PC-3 (cell line): ENCODE measurements around the gene PLD1. TPM values are rescaled to one million over a fixed set of nuclear protein-coding genes. Genes with fewer than 3 reads are reported as not detected.

Experiments
- ATAC-seq: fragments of 200-7000 bp; cut with Tn5 transposase; 2 replicates; pipeline ENCODE4 v1.9.1; 2020; ENCODE audit warnings: mild to moderate bottlenecking, moderate library complexity
- BruUV-seq: library from RNA; stranded (reverse); fragments of 400-500 nt; replicated peaks from 2 replicates; lab custom pipeline; 2021; lab: Mats Ljungman, UMichigan
- CTCF ChIA-PET: fragments of 300-600 bp; sonication (Branson Sonifier 250); formaldehyde crosslinking; loops from one replicate; lab custom pipeline; 2022; ENCODE audit warnings: antibody characterized with exemption; lab: Charles Lee
- POLR2A ChIA-PET: fragments of 300-600 bp; sonication (Branson Sonifier 250); formaldehyde crosslinking; loops from one replicate; lab custom pipeline; 2022; ENCODE audit warnings: antibody characterized with exemption; ENCODE audit not compliant: unreplicated experiment; lab: Charles Lee
- DNase-seq: peaks from one replicate; pipeline ENCODE4 v3.0.0-alpha.2; 2015
- H2AFZ ChIP-seq: fragments of 300-600 bp; sonication (generic); 2 replicates; pipeline ENCODE4 v1.6.0; 2016; ENCODE audit warnings: antibody characterized with exemption, low read length
- H3F3A ChIP-seq: fragments of 300-600 bp; sonication (generic); one replicate; pipeline ENCODE4 v1.6.0; 2017; ENCODE audit warnings: antibody characterized with exemption, low read length, control low read depth, mild to moderate bottlenecking; ENCODE audit not compliant: unreplicated experiment
- H3K27ac ChIP-seq: fragments of 300-600 bp; sonication (generic); 2 replicates; pipeline ENCODE4 v1.5.1; 2016; ENCODE audit warnings: mild to moderate bottlenecking, low read length
- H3K27me3 ChIP-seq: fragments of 300-600 bp; sonication (generic); 2 replicates; pipeline ENCODE4 v1.6.1; 2016; ENCODE audit warnings: low read length, mixed read lengths
- H3K36me3 ChIP-seq: fragments of 300-600 bp; sonication (generic); 2 replicates; pipeline ENCODE4 v1.6.1; 2016; ENCODE audit warnings: low read depth, mixed run types, low read length, mixed read lengths
- H3K4me1 ChIP-seq: fragments of 300-600 bp; sonication (generic); 2 replicates; pipeline ENCODE4 v1.5.1; 2016; ENCODE audit warnings: low read length; ENCODE audit not compliant: insufficient read depth
- H3K4me2 ChIP-seq: fragments of 300-600 bp; sonication (generic); 2 replicates; pipeline ENCODE4 v1.6.0; 2016; ENCODE audit warnings: low read length
- H3K4me3 ChIP-seq: fragments of 300-600 bp; sonication (generic); 2 replicates; pipeline ENCODE4 v1.5.1; 2016; ENCODE audit warnings: mild to moderate bottlenecking, low read length, mixed read lengths
- H3K79me2 ChIP-seq: fragments of 300-600 bp; sonication (generic); 2 replicates; pipeline ENCODE4 v1.6.1; 2017; ENCODE audit warnings: low read length, mixed read lengths
- H3K9ac ChIP-seq: fragments of 300-600 bp; sonication (generic); 2 replicates; pipeline ENCODE4 v1.6.0; 2016; ENCODE audit warnings: mild to moderate bottlenecking, low read length
- H3K9me2 ChIP-seq: fragments of 300-600 bp; sonication (generic); replicated peaks from 2 replicates; pipeline ENCODE4 v1.6.1; 2016; ENCODE audit warnings: mixed run types, low read length, mixed read lengths
- H3K9me3 ChIP-seq: fragments of 300-600 bp; sonication (generic); 2 replicates; pipeline ENCODE4 v1.6.1; 2016; ENCODE audit warnings: low read length, mixed read lengths
- H4K20me1 ChIP-seq: fragments of 300-600 bp; sonication (generic); 2 replicates; pipeline ENCODE4 v1.6.1; 2016; ENCODE audit warnings: low read length, mixed read lengths
- CTCF ChIP-seq: fragments of 300-600 bp; sonication (generic); conservative IDR thresholded peaks from 2 replicates; pipeline ENCODE4 v1.5.1; 2017; ENCODE audit warnings: antibody characterized with exemption, low read depth, mild to moderate bottlenecking, low read length
- EZH2 ChIP-seq: fragments of 300-600 bp; sonication (generic); IDR thresholded peaks from one replicate; pipeline ENCODE4 v1.6.1; 2017; ENCODE audit warnings: antibody characterized with exemption, mild to moderate bottlenecking, low read length; ENCODE audit not compliant: unreplicated experiment
- EZH2phosphoT487 ChIP-seq: fragments of 300-600 bp; sonication (generic); IDR thresholded peaks from 2 replicates; pipeline ENCODE4 v1.6.1; 2018; ENCODE audit warnings: mild to moderate bottlenecking, antibody characterized with exemption, low read length, borderline replicate concordance
- intact Hi-C: fragments of 100-400 bp; cut with micrococcal nuclease; formaldehyde crosslinking; loops from 2 replicates; pipeline ENCODE4 v1.9.0; 2023
- total RNA-seq: library from RNA; depleted of rRNA; stranded (reverse); fragments of >200 nt; gene quantifications from 2 replicates; pipeline ENCODE4 v1.2.3, GENCODE V29; 2014

PLD1 gene
- total RNA-seq, 1 experiment from 2014 or later = 7.3 TPM

DNA sequence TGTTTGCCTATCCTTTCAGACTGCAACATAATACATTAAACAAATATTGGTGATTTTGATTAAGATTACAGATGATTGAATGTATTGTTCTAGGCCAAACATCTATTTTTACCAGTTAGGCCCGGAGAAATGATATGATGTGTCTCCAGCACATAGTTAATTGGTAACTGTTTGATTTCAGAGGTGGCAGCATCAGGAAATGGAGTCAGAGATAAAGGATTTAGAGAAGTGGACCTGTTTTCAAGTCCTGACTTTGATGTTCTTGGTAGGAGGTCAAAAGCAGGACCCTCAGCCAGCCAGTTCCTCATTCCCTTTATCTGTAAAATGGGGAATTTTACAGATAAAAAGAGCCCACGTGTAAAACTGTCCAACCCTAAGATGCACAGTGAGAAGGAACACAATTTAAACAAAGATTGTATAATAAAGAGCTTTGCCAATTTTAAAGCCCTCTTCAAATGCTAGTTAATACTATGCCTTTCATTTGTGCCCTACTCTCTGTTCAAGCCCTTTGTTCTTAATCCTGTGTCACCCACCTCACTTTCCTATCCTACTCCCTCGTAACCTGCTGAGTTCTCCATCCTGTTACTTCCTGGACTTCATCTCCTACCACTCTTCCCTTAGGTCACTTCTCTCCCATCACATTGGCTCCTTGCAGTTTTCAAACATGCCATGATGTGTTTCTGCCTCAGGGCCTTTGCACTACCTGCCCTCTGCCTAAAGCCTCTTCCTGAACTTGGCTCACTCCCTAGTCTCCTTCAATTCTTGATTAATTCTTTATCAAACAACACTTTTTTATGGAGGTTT lies 35.4 kb upstream of the PLD1 start:
- no peaks in the 10 kb centered on the region for H3K9me2 ChIP-seq
- no TSS peak for BruUV-seq
- no peaks in the 10 kb centered on the region for H3K9me3 ChIP-seq
- H3K36me3 ChIP-seq = no peaks in the 10 kb centered on the region
- no peak overlapping the region for H2AFZ ChIP-seq
- intact Hi-C loops = no loop called here
- no peak for DNase-seq
- H3K4me2 ChIP-seq = no peak overlapping the region
- no peaks in the 10 kb centered on the region for H3K79me2 ChIP-seq
- no peaks in the 10 kb centered on the region for H4K20me1 ChIP-seq
- H3K27ac ChIP-seq = no peak overlapping the region
- H3K4me3 ChIP-seq = no peak overlapping the region
- TF ChIP-seq EZH2 = no peak
- TF ChIP-seq EZH2phosphoT487 = no peak
- TF ChIP-seq CTCF = no peak
- ATAC-seq = no peak
- H3K27me3 ChIP-seq = no peaks in the 10 kb centered on the region
- H3F3A ChIP-seq = no peaks in the 10 kb centered on the region
- POLR2A ChIA-PET = no interaction called here
- H3K4me1 ChIP-seq = peaks cover 3% of the 10 kb centered on the region; the same call in 1 of the 2 replicates
- H3K9ac ChIP-seq = no peak overlapping the region
- CTCF ChIA-PET = no interaction called here

DNA sequence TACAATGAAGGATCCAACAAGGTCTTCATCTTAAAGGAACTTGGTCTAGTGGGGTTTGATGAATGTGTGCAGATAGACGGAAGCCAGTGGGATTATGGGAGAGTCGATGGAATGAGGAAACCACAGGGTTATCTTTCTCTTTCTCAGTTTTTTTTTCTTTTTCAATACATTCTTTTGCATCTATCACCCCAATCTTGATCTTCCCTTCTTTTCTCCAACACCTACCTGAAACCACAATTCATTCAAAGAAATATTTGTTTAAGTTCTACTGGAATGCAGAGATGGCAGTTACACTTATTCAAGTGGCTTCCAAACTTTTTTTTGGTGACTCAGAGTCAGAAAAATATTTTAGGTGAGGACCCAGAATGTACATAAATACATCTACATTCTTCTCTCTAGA lies 34.6 kb upstream of the PLD1 start:
- no TSS peak for BruUV-seq
- intact Hi-C loops = no loop called here
- peak; percentile 35 for ATAC-seq
- DNase-seq = peak; percentile 68
- no peaks in the 10 kb centered on the region for H3F3A ChIP-seq
- no peaks in the 10 kb centered on the region for H3K79me2 ChIP-seq
- H3K9me3 ChIP-seq = no peaks in the 10 kb centered on the region
- ChIA-PET POLR2A (no interaction called here), CTCF (no interaction called here)
- no peaks in the 10 kb centered on the region for H3K9me2 ChIP-seq
- no peaks in the 10 kb centered on the region for H4K20me1 ChIP-seq
- H3K27ac ChIP-seq = no peak overlapping the region
- H3K4me3 ChIP-seq = no peak overlapping the region
- H2AFZ ChIP-seq = no peak overlapping the region
- no peaks in the 10 kb centered on the region for H3K27me3 ChIP-seq
- H3K9ac ChIP-seq = no peak overlapping the region
- H3K4me1 ChIP-seq = peaks cover 3% of the 10 kb centered on the region; the same call in 1 of the 2 replicates
- no peak for TF ChIP-seq EZH2phosphoT487
- TF ChIP-seq CTCF = no peak
- no peak for TF ChIP-seq EZH2
- H3K36me3 ChIP-seq = no peaks in the 10 kb centered on the region
- H3K4me2 ChIP-seq = no peak overlapping the region

- Histone ChIP-seq H3K4me1 (peaks cover 3% of the 10 kb centered on the region; the same call in 1 of the 2 replicates), H3K27ac (no peak within 1 kb of the TSS), H2AFZ (no peak within 1 kb of the TSS), H3K4me3 (no peak within 1 kb of the TSS), H4K20me1 (no peaks in the 10 kb centered on the region), H3K27me3 (no peaks in the 10 kb centered on the region), H3K9ac (no peak within 1 kb of the TSS), H3K79me2 (no peaks in the 10 kb centered on the region), H3F3A (no peaks in the 10 kb centered on the region), H3K9me3 (no peaks in the 10 kb centered on the region), H3K9me2 (no peaks in the 10 kb centered on the region), H3K36me3 (no peaks in the 10 kb centered on the region), H3K4me2 (no peak within 1 kb of the TSS)
- BruUV-seq = no TSS peak
- no peak for TF ChIP-seq CTCF
- no peak for TF ChIP-seq EZH2
- TF ChIP-seq EZH2phosphoT487 = no peak
- intact Hi-C loops = no loop called here
- POLR2A ChIA-PET = interaction anchor here (0.5 kb wide), 1 partner anchor 33 kb away, joined by 3 read pairs; the partner anchor contains the start of gene PLD1
- CTCF ChIA-PET = interaction anchor here (0.6 kb wide), 1 partner anchor 907 kb away, joined by 3 read pairs; the partner anchor contains the start of gene ECT2
- no peak for DNase-seq
- ATAC-seq = peak; percentile 55
These were observed 32.7 kb upstream of the PLD1 start, which contains the start of gene TMEM212 for GRCh38 chr3:171842864-171843518. TMEM212 (plus strand) TSS chr3:171843349; CDS start chr3:171843384, 35 bp downstream.
